ENCODE results near the gene LGALS8.
"Not testable (repeated sequence)": the region's sequence is repeated elsewhere in the genome, so short reads cannot be mapped to it uniquely, and the experiment has no call there.

The LGALS8 gene

DNA sequence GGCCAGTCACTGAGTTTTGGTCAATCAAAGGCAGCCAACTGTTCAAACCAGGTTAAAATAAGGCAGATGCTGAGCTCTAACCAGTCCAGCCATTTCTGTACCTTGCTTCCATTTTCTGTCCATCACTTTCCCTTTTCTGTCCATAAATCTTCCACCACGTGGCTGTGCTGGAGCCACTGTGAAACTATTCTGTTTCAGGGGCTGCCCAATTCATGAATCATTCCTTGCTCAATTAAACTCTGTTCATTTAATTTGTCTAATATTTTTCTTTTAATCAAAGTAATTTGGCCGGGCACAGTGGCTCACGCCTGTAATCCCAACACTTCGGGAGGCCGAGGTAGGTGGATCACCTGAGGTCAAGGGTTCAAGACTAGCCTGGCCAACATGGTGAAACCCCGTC is 22.7 kb upstream of the LGALS8 start:
- Histone ChIP-seq H3K4me1 (ENCODE audit: low read depth, poor library complexity, severe bottlenecking) (no peaks in the 10 kb centered on the region), H3K27ac (no peak overlapping the region)
- TF ChIP-seq, protein P1, sequence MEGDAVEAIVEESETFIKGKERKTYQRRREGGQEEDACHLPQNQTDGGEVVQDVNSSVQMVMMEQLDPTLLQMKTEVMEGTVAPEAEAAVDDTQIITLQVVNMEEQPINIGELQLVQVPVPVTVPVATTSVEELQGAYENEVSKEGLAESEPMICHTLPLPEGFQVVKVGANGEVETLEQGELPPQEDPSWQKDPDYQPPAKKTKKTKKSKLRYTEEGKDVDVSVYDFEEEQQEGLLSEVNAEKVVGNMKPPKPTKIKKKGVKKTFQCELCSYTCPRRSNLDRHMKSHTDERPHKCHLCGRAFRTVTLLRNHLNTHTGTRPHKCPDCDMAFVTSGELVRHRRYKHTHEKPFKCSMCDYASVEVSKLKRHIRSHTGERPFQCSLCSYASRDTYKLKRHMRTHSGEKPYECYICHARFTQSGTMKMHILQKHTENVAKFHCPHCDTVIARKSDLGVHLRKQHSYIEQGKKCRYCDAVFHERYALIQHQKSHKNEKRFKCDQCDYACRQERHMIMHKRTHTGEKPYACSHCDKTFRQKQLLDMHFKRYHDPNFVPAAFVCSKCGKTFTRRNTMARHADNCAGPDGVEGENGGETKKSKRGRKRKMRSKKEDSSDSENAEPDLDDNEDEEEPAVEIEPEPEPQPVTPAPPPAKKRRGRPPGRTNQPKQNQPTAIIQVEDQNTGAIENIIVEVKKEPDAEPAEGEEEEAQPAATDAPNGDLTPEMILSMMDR (conservative IDR thresholded peaks at IDR 0.05; ENCODE audit: low read depth, low read length) = no peak

DNA sequence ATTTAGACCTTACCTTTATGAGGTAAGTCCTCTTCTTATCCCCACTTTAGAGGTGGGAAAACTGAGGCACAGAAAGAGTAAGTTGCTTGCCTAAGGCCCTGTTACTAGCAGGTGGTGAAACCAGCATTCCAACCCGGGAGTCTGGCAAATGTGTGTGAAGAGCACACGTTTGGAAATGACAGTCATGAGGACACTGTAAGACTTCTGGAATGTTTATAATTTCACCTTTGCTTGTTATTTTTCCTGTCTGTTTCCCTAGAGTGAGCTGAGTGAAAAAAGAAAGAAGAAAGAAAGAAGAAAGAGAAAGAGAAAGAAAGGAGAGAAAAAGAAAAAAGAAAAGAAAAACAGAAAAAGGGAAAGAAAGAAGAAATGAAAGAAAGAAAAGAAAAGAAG is 21.2 kb upstream of the LGALS8 start:
- H2AFZ ChIP-seq (ENCODE audit: low read depth) = no peak overlapping the region
- no peaks in the 10 kb centered on the region for H3K79me2 ChIP-seq (ENCODE audit: insufficient read depth, low read depth)
- H3K9ac ChIP-seq = no peak overlapping the region
- H3K4me1 ChIP-seq (ENCODE audit: low read depth, poor library complexity, severe bottlenecking) = peaks cover 2% of the 10 kb centered on the region
- no peak overlapping the region for H3K4me2 ChIP-seq
- H4K20me1 ChIP-seq (ENCODE audit: insufficient read depth) = no peaks in the 10 kb centered on the region
- H3K27ac ChIP-seq = no peak overlapping the region
- TF ChIP-seq, protein P1 (conservative IDR thresholded peaks at IDR 0.05; ENCODE audit: low read depth, low read length) = no peak
- H3K4me3 ChIP-seq (IDR thresholded peaks at IDR 0.05; ENCODE audit: insufficient read depth, low read depth, low read length) = no peak overlapping the region
- peaks cover 17% of the 10 kb centered on the region for H3K27me3 ChIP-seq (ENCODE audit: insufficient read depth, low read depth)
- H3K36me3 ChIP-seq (ENCODE audit: insufficient read depth) = no peaks in the 10 kb centered on the region

More for the DNA sequence above, 22.7 kb upstream of the LGALS8 start:
- Histone ChIP-seq H3K36me3 (ENCODE audit: insufficient read depth) (no peaks in the 10 kb centered on the region), H2AFZ (ENCODE audit: low read depth) (no peak overlapping the region), H4K20me1 (ENCODE audit: insufficient read depth) (no peaks in the 10 kb centered on the region), H3K4me3 (IDR thresholded peaks at IDR 0.05; ENCODE audit: insufficient read depth, low read depth, low read length) (no peak overlapping the region), H3K9ac (no peak overlapping the region), H3K79me2 (ENCODE audit: insufficient read depth, low read depth) (no peaks in the 10 kb centered on the region), H3K27me3 (ENCODE audit: insufficient read depth, low read depth) (peaks cover 3% of the 10 kb centered on the region), H3K4me2 (no peak overlapping the region)

DNA sequence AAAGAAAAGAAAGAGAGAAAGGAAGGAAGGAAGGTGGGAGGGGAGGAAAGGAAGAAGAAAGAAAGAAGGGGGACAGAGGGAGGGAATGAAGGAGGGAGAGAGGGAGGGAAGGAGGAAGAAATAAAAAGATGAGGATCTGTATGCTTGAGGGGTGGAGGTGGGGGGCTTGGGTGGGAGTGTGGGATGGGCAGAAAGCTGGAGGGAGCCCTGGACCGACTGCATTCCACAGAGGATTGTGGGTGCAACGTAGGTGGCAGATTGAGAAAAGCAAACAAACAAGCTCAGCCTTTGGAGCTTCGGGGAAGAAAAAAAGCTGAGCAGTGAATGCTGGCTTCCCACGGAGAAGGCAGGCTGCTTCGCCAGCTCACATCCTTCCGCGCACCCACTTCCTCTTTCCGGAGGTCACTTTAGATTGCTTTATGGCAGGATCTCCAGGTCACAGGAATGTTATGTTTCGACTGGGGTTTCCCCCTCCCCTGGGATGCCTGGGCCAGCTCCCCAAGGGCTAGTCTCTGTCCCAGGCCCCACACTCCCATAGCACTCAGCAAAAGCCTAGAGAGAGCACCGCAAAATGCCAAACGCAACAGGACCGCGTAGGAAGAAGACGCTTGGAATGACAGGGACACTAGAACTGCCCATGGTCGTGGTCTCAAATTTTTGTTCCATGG is 20.7 kb upstream of the LGALS8 start:
- Histone ChIP-seq H3K4me1 (ENCODE audit: low read depth, poor library complexity, severe bottlenecking) (peaks cover 6% of the 10 kb centered on the region), H3K4me2 (no peak overlapping the region), H3K79me2 (ENCODE audit: insufficient read depth, low read depth) (no peaks in the 10 kb centered on the region), H4K20me1 (ENCODE audit: insufficient read depth) (no peaks in the 10 kb centered on the region), H3K36me3 (ENCODE audit: insufficient read depth) (no peaks in the 10 kb centered on the region), H3K9ac (no peak overlapping the region), H3K4me3 (IDR thresholded peaks at IDR 0.05; ENCODE audit: insufficient read depth, low read depth, low read length) (no peak overlapping the region), H2AFZ (ENCODE audit: low read depth) (no peak overlapping the region), H3K27ac (no peak overlapping the region), H3K27me3 (ENCODE audit: insufficient read depth, low read depth) (peaks cover 21% of the 10 kb centered on the region)
- TF ChIP-seq, protein P1 (conservative IDR thresholded peaks at IDR 0.05; ENCODE audit: low read depth, low read length) = no peak

DNA sequence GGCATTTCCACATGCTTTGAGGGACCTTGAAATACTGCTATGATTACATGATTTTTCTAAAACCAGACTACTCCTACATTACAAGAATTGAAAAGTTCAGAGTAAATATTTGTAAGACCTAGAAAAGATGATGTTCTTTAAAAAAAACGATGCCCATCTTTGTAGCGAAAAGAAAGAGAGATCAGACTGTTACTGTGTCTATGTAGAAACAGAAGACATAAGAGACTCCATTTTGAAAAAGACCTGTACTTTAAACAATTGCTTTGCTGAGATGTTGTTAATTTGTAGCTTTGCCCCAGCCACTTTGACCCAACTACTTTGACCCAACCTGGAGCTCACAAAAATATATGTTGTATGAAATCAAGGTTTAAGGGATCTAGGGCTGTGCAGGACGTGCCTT is 19.4 kb upstream of the LGALS8 start:
- H2AFZ ChIP-seq (ENCODE audit: low read depth); H4K20me1 ChIP-seq (ENCODE audit: insufficient read depth); H3K9ac ChIP-seq; H3K27ac ChIP-seq; H3K4me3 ChIP-seq (IDR thresholded peaks at IDR 0.05; ENCODE audit: insufficient read depth, low read depth, low read length); H3K4me2 ChIP-seq; H3K36me3 ChIP-seq (ENCODE audit: insufficient read depth); H3K79me2 ChIP-seq (ENCODE audit: insufficient read depth, low read depth): not testable (repeated sequence)
- H3K4me1 ChIP-seq (ENCODE audit: low read depth, poor library complexity, severe bottlenecking) = peaks cover 18% of the 10 kb centered on the region
- peaks cover 25% of the 10 kb centered on the region for H3K27me3 ChIP-seq (ENCODE audit: insufficient read depth, low read depth)

DNA sequence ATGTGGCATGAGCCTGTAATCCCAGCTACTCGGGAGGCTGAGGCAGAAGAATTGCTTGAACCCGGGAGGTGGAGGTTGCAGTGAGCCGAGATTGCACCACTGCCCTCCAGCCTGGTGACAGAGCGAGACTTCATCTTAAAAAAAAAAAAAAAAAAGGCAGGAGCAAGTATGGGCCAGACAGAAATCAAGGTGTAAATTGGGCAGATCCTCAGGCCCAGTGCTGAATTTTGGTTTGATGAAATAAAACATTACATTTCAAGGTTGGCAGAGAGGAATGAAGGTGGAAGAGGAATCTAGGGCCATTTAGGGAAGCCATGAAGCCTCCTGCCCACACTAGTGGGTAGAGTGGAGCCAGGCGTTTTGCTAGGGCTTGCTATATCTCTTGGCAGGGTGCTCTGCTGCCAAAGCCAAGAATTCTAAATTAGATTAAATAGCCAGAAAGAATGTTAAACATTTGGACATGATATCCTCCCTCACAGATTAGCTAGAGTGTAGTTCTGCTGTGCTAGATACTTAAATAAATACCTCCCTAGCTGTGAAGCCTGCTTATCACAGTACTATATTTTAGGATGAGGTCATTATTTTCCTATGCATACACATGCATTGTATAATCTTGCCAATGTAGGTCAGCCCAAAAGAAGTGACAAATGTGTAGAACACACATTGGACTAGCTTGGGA is 16.6 kb upstream of the LGALS8 start:
- Histone ChIP-seq H4K20me1 (ENCODE audit: insufficient read depth) (no peaks in the 10 kb centered on the region), H3K27ac (no peak overlapping the region), H3K79me2 (ENCODE audit: insufficient read depth, low read depth) (no peaks in the 10 kb centered on the region), H3K36me3 (ENCODE audit: insufficient read depth) (no peaks in the 10 kb centered on the region), H3K4me1 (ENCODE audit: low read depth, poor library complexity, severe bottlenecking) (peaks cover 20% of the 10 kb centered on the region), H3K4me3 (IDR thresholded peaks at IDR 0.05; ENCODE audit: insufficient read depth, low read depth, low read length) (no peak overlapping the region), H2AFZ (ENCODE audit: low read depth) (no peak overlapping the region), H3K9ac (no peak overlapping the region), H3K4me2 (no peak overlapping the region), H3K27me3 (ENCODE audit: insufficient read depth, low read depth) (peaks cover 34% of the 10 kb centered on the region)
- TF ChIP-seq, protein P1 (conservative IDR thresholded peaks at IDR 0.05; ENCODE audit: low read depth, low read length) = no peak

Data from KMS-11 (cell line).